Body of pancreas (tissue), 4 donors: ENCODE measurements around the gene VAPA. TPM values are rescaled to one million over a fixed set of nuclear protein-coding genes. Genes with fewer than 3 reads are reported as not detected.

Experiments used
- ATAC-seq: fragments of 150-250 bp; one replicate; pipeline ENCODE4 v1.9.1; 2016
- DNase-seq, 4 donors: peaks; one replicate each; pipeline ENCODE4 v3.0.0-alpha.2; 2019
- H3K27ac ChIP-seq, 4 donors: fragments of 200-600 bp; sonication (generic); 1 replicate in 3 of 4; 2 replicates in 1 of 4; pipeline versions ENCODE4 v1.5.1 to v1.6.1; 2016 to 2019; ENCODE audit warnings: mild to moderate bottlenecking in 1 of 4, mixed read lengths in 1 of 4, moderate library complexity in 1 of 4
- H3K27me3 ChIP-seq, 2 donors: fragments of 200-600 bp; sonication (generic); one replicate each; pipeline ENCODE4 v1.6.0; 2016; ENCODE audit warnings: mild to moderate bottlenecking in 1 of 2
- H3K36me3 ChIP-seq, 2 donors: fragments of 200-600 bp; sonication (generic); replicated peaks in 1 of 2; 2 replicates each; pipeline ENCODE4 v1.5.1; 2016; ENCODE audit warnings: low read depth in 2 of 2; ENCODE audit not compliant: insufficient read depth in 1 of 2
- H3K4me1 ChIP-seq: fragments of 200-600 bp; sonication (generic); one replicate; pipeline ENCODE4 v1.6.0; 2016
- H3K4me3 ChIP-seq, 2 donors: fragments of 200-600 bp; sonication (generic); 1 replicate in 1 of 2; 2 replicates in 1 of 2; pipeline ENCODE4 v1.5.1; 2016 to 2019
- H3K9me3 ChIP-seq, 3 donors: fragments of 200-600 bp; sonication (generic); 1 replicate in 2 of 3; 2 replicates in 1 of 3; pipeline ENCODE4 v1.5.1; 2016
- CTCF ChIP-seq, 7 experiments: fragments of 450-650 bp in 4 of 7; fragments of 200-600 bp in 3 of 7; sonication (generic) in 3 of 7; IDR thresholded peaks; one replicate each; pipeline ENCODE4 v1.5.1; 2016 to 2019; ENCODE audit warnings: antibody characterized with exemption in 7 of 7
- POLR2A ChIP-seq, 3 donors: fragments of 450-650 bp; IDR thresholded peaks; one replicate each; pipeline ENCODE4 v1.6.1; 2016; ENCODE audit warnings: antibody characterized with exemption in 3 of 3, mild to moderate bottlenecking in 2 of 3
- WGBS, 2 donors: methylation state at CpG; one replicate each; pipeline ENCODE4 v1.1.5; 2017; 5-methylcytosine and 5-hydroxymethylcytosine counted together
- intact Hi-C: fragments of 100-400 bp; cut with DNase I; formaldehyde crosslinking; loops from one replicate; pipeline ENCODE4 v1.15.1; 2023
- total RNA-seq, 2 donors: library from RNA; depleted of rRNA; stranded (reverse); fragments of >200 nt; gene quantifications; one replicate each; pipeline ENCODE4 v1.1.0, GENCODE V29; 2016

VAPA gene
- total RNA-seq, 2 donors from 2014 or later: 58.7 to 113 TPM

DNA sequence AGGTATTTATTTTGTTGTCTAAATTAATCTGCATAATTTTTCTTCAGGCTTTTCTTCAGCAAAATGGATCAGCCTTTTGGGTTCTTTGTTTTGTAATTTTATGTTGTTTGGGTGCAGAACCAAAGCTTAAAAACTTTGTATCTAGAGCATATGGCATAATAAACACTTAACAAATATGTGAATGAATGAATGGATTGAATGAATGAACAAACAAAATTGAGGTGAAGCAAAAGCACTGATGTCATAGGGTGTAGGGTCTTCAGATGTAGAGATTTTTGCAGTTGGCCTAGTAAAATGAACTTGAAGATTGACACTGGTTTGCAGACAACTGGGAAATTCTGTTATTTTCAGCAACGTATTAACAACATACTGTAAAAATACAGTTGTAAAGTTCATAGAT, 17.3 kb downstream of the VAPA start:
- H3K4me3 ChIP-seq: no peak overlapping the region
- no peaks in the 10 kb centered on the region for H3K9me3 ChIP-seq
- ATAC-seq: no peak
- 30 to 77% methylated on average over 1 of the region's 1 CpG for WGBS, 2 donors
- intact Hi-C loops: no loop called here
- no peak for TF ChIP-seq CTCF (IDR thresholded peaks at IDR 0.05)
- TF ChIP-seq POLR2A (IDR thresholded peaks at IDR 0.05): no peak
- DNase-seq: no peak
- no peaks in the 10 kb centered on the region for H3K27me3 ChIP-seq
- peaks cover 76% of the 10 kb centered on the region for H3K4me1 ChIP-seq
- H3K36me3 ChIP-seq: peaks cover 0 to 2% of the 10 kb centered on the region in 2 donors
- no peak overlapping the region for H3K27ac ChIP-seq

DNA sequence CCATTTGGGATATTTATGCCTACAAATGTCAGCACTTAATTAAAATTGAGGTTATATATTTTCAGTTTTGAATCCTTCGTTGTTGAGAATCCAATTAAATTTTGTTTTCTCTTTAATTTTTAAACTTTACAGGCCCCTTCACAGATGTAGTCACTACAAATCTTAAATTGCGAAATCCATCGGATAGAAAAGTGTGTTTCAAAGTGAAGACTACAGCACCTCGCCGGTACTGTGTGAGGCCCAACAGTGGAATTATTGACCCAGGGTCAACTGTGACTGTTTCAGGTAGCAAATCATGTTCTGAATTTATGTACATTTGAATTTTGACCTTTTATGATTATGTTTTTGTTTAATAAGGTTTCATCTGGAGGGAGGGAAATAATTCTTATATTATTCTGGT, 17.9 kb downstream of the VAPA start:
- TF ChIP-seq POLR2A (IDR thresholded peaks at IDR 0.05) (no peak), CTCF (IDR thresholded peaks at IDR 0.05) (no peak)
- ATAC-seq (no peak), DNase-seq (no peak)
- H3K27me3 ChIP-seq: no peaks in the 10 kb centered on the region
- H3K27ac ChIP-seq: no peak overlapping the region
- H3K4me3 ChIP-seq: no peak overlapping the region
- no peaks in the 10 kb centered on the region for H3K9me3 ChIP-seq
- intact Hi-C loops: no loop called here
- H3K36me3 ChIP-seq: peaks cover 0 to 6% of the 10 kb centered on the region in 2 donors
- 41 to 47% methylated on average over 5 of the region's 5 CpGs for WGBS, 2 donors
- peaks cover 71% of the 10 kb centered on the region for H3K4me1 ChIP-seq

DNA sequence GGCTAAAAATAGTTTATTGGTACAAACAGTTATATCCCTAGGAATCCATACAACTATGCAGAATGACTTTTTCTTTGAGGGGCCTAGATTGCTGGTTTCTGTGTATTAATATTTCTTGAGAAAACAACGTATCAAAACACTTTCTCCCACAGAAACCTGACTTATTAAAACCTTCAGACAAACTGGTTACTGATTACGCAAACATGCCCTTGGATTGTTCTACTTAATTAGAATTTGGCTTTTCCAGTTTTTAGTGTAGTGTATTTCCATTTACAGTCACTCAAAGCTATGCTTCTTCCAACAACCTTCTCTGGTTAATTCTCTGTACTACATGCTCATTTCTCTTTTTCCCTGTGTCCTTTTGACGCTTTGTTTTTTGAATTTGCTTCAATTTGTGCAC, 20.0 kb downstream of the VAPA start:
- Histone ChIP-seq H3K27ac (peak overlapping the region in 1 of 4 donors; percentile 32), H3K4me1 (peaks cover 53% of the 10 kb centered on the region)

GRCh38 chr18:9934274-9934673, 20.5 kb downstream of the VAPA start:
- Histone ChIP-seq H3K27ac (peak overlapping the region in 1 of 4 donors; percentile 32), H3K4me3 (no peak overlapping the region), H3K36me3 (peaks cover 0 to 11% of the 10 kb centered on the region in 2 donors), H3K27me3 (no peaks in the 10 kb centered on the region), H3K9me3 (no peaks in the 10 kb centered on the region), H3K4me1 (peaks cover 49% of the 10 kb centered on the region)
- no peak for DNase-seq
- TF ChIP-seq CTCF (IDR thresholded peaks at IDR 0.05): no peak
- TF ChIP-seq POLR2A (IDR thresholded peaks at IDR 0.05): no peak
- WGBS, 2 donors: 39 to 48% methylated on average over 3 of the region's 3 CpGs
- ATAC-seq: peak; percentile 15
- intact Hi-C loops: no loop called here

More for the DNA sequence above, 20.0 kb downstream of the VAPA start:
- intact Hi-C loops: no loop called here
- H3K36me3 ChIP-seq: peaks cover 0 to 11% of the 10 kb centered on the region in 2 donors
- 60 to 68% methylated on average over 3 of the region's 3 CpGs for WGBS, 2 donors
- ATAC-seq (no peak), DNase-seq (no peak)
- no peak overlapping the region for H3K4me3 ChIP-seq
- no peaks in the 10 kb centered on the region for H3K27me3 ChIP-seq
- no peak for TF ChIP-seq POLR2A (IDR thresholded peaks at IDR 0.05)
- TF ChIP-seq CTCF (IDR thresholded peaks at IDR 0.05): no peak
- no peaks in the 10 kb centered on the region for H3K9me3 ChIP-seq

DNA sequence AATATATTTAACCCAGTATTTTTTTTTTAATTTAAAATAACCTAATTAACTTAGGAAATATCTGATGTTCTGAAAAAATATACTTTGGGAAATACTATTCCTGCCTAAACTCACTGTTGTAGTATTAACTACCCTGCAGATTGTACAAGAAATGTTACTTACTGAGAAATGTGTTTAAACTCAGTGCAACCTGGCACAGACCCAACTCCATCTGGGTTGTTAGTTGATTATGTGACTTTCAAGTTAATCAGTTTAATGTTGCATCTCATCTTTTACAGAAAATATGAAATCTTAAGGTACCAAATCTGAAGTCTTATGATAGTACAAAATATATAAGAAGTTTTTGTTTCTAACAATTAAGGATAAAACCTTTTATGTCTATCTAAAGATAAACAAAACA, 27.3 kb downstream of the VAPA start:
- H3K4me1 ChIP-seq: peaks cover 5% of the 10 kb centered on the region
- H3K27ac ChIP-seq: no peak overlapping the region
- TF ChIP-seq POLR2A (IDR thresholded peaks at IDR 0.05): no peak
- no peak for TF ChIP-seq CTCF (IDR thresholded peaks at IDR 0.05)
- H3K36me3 ChIP-seq: peaks cover 0 to 17% of the 10 kb centered on the region in 2 donors
- peak in 1 of 4 donors; percentile 26 for DNase-seq
- intact Hi-C loops: no loop called here
- H3K27me3 ChIP-seq: no peaks in the 10 kb centered on the region
- H3K4me3 ChIP-seq: no peak overlapping the region
- no peak for ATAC-seq
- no peaks in the 10 kb centered on the region for H3K9me3 ChIP-seq
